ENCODE results near the gene SBF2.

SBF2 gene

DNA sequence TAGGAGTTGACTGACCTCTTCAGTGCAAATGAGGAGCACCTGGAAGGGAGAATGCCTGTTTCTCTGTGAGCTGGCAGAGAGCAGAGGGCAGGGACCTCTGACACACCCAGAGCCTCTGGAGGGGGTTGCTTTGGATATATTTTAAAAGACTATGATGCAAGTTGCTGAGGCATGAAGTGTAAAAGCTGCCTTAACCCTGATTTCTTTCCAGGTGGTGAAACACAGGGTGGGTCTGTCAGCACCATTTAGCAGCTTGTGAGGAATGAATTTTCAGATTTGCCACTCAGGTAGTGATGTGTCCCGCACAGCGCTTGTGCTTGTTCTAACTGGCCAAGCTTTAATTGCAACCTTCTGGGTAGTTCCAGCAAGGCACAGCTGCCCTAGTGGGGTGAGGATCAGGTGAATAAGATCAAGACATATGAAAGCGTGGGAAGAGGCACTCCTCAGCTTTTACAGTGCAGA, 540.0 kb downstream of the SBF2 start:
- Histone ChIP-seq H2AFZ (ENCODE audit: low read length) (no peak overlapping the region), H3K9me3 (replicated peaks in 1 of 2; ENCODE audit: control insufficient read depth in 2 of 2, insufficient read depth in 1 of 2, low read depth in 1 of 2, low read length in 2 of 2) (peaks cover 0 to 3% of the 10 kb centered on the region in 2 donors), H3K36me3 (replicated peaks in 1 of 2; ENCODE audit: control insufficient read depth in 2 of 2, insufficient read depth in 2 of 2, low read length in 2 of 2) (peaks cover 2 to 19% of the 10 kb centered on the region in 2 donors), H3K14ac (ENCODE audit: low read length) (no peak overlapping the region), H3K4me1 (ENCODE audit: control insufficient read depth in 2 of 2, insufficient read depth in 1 of 2, low read depth in 1 of 2, low read length in 2 of 2) (peaks cover 15 to 20% of the 10 kb centered on the region in 2 donors), H3K18ac (ENCODE audit: low read length) (no peak overlapping the region), H3K23ac (ENCODE audit: low read depth, low read length, poor library complexity) (no peak overlapping the region), H3K4me2 (ENCODE audit: insufficient read depth, low read length, poor library complexity, severe bottlenecking) (no peak overlapping the region), H4K91ac (ENCODE audit: low read depth, low read length, poor library complexity) (no peak overlapping the region), H2BK12ac (ENCODE audit: low read length) (no peak overlapping the region), H2AK5ac (ENCODE audit: low read depth, low read length) (no peak overlapping the region), H4K8ac (ENCODE audit: low read depth, low read length) (no peak overlapping the region), H2BK5ac (ENCODE audit: low read length) (no peak overlapping the region), H3K4me3 (ENCODE audit: low read length in 2 of 2) (no peak overlapping the region), H3K27me3 (ENCODE audit: control insufficient read depth in 3 of 3, insufficient read depth in 3 of 3, low read depth in 1 of 3, low read length in 3 of 3) (no peaks in the 10 kb centered on the region), H3K4ac (ENCODE audit: low read length) (no peak overlapping the region), H3K9ac (ENCODE audit: low read depth, low read length, poor library complexity) (no peak overlapping the region), H3K79me1 (ENCODE audit: low read depth, low read length) (no peaks in the 10 kb centered on the region), H2BK15ac (ENCODE audit: low read length) (no peak overlapping the region), H2BK120ac (ENCODE audit: low read depth, low read length) (no peak overlapping the region), H3K27ac (replicated peaks; ENCODE audit: low read length) (peak overlapping the region; percentile 20)
- WGBS, 2 donors (ENCODE audit: extremely low coverage in 2 of 2, insufficient read length in 2 of 2, insufficient replicate concordance in 1 of 2), result no CpG with 5 or more reads among the region's 3 CpGs
- no peak for DNase-seq (ENCODE audit: low spot score)

DNA sequence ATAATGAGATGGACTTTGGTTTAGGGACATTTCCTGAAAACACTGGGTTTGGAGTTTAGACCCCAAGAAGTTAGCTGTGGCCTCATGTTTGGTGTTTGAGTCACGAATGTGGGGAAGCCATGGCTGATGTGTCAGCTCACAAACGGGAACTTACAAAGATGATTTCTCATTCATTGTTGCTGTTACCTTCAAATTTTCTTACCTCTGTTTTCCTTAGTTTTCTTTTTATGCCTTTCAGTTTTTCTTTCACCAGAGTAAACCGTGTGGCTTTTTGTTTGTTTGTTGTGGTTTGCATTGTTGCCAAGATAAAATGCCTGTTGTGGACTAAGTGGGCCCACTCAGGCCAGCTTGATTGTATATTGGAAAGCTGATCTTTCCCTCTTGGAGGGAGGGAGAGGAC, 541.0 kb downstream of the SBF2 start:
- Histone ChIP-seq H3K27ac (replicated peaks; ENCODE audit: low read length) (no peak overlapping the region), H3K79me1 (ENCODE audit: low read depth, low read length) (no peaks in the 10 kb centered on the region), H3K23ac (ENCODE audit: low read depth, low read length, poor library complexity) (no peak overlapping the region), H3K4me1 (ENCODE audit: control insufficient read depth in 2 of 2, insufficient read depth in 1 of 2, low read depth in 1 of 2, low read length in 2 of 2) (peaks cover 15 to 20% of the 10 kb centered on the region in 2 donors), H3K9me3 (replicated peaks in 1 of 2; ENCODE audit: control insufficient read depth in 2 of 2, insufficient read depth in 1 of 2, low read depth in 1 of 2, low read length in 2 of 2) (peaks cover 0 to 3% of the 10 kb centered on the region in 2 donors), H3K14ac (ENCODE audit: low read length) (no peak overlapping the region), H3K4ac (ENCODE audit: low read length) (no peak overlapping the region), H2BK15ac (ENCODE audit: low read length) (no peak overlapping the region), H3K36me3 (replicated peaks in 1 of 2; ENCODE audit: control insufficient read depth in 2 of 2, insufficient read depth in 2 of 2, low read length in 2 of 2) (peaks cover 4 to 29% of the 10 kb centered on the region in 2 donors), H2BK12ac (ENCODE audit: low read length) (no peak overlapping the region), H2BK5ac (ENCODE audit: low read length) (no peak overlapping the region), H3K9ac (ENCODE audit: low read depth, low read length, poor library complexity) (no peak overlapping the region), H3K27me3 (ENCODE audit: control insufficient read depth in 3 of 3, insufficient read depth in 3 of 3, low read depth in 1 of 3, low read length in 3 of 3) (no peaks in the 10 kb centered on the region), H3K18ac (ENCODE audit: low read length) (no peak overlapping the region), H3K4me3 (ENCODE audit: low read length in 2 of 2) (no peak overlapping the region), H4K91ac (ENCODE audit: low read depth, low read length, poor library complexity) (no peak overlapping the region), H2AFZ (ENCODE audit: low read length) (no peak overlapping the region), H2AK5ac (ENCODE audit: low read depth, low read length) (no peak overlapping the region), H4K8ac (ENCODE audit: low read depth, low read length) (no peak overlapping the region), H2BK120ac (ENCODE audit: low read depth, low read length) (no peak overlapping the region), H3K4me2 (ENCODE audit: insufficient read depth, low read length, poor library complexity, severe bottlenecking) (no peak overlapping the region)
- WGBS, 2 donors (ENCODE audit: extremely low coverage in 2 of 2, insufficient read length in 2 of 2, insufficient replicate concordance in 1 of 2), result no CpG with 5 or more reads among the region's 3 CpGs
- no peak for DNase-seq (ENCODE audit: low spot score)

DNA sequence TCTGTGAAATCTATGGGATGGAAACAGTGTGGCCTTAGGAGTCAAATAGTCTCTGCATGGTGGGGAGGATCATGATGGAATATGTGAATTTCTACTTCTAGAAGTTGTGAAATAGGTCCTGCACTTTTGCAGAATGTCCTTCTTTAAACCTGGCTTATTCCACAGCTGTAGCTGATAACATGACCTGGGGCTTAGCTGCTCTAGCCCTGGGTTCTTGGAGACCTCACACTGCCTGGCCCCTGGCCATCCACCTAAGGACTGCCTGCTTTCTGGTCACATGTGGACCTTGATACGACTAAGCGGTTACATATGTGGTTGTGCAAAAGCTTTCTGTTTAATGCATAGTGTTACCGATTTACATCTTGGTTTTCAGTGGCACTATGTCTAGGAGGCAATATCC, 541.9 kb downstream of the SBF2 start:
- Histone ChIP-seq H3K23ac (ENCODE audit: low read depth, low read length, poor library complexity) (no peak overlapping the region), H2BK5ac (ENCODE audit: low read length) (no peak overlapping the region), H3K27me3 (ENCODE audit: control insufficient read depth in 3 of 3, insufficient read depth in 3 of 3, low read depth in 1 of 3, low read length in 3 of 3) (no peaks in the 10 kb centered on the region), H4K8ac (ENCODE audit: low read depth, low read length) (no peak overlapping the region), H3K4me3 (ENCODE audit: low read length in 2 of 2) (no peak overlapping the region), H3K4me2 (ENCODE audit: insufficient read depth, low read length, poor library complexity, severe bottlenecking) (no peak overlapping the region), H3K9me3 (replicated peaks in 1 of 2; ENCODE audit: control insufficient read depth in 2 of 2, insufficient read depth in 1 of 2, low read depth in 1 of 2, low read length in 2 of 2) (peaks cover 0 to 3% of the 10 kb centered on the region in 2 donors), H3K9ac (ENCODE audit: low read depth, low read length, poor library complexity) (no peak overlapping the region), H3K18ac (ENCODE audit: low read length) (no peak overlapping the region), H2AK5ac (ENCODE audit: low read depth, low read length) (no peak overlapping the region), H3K4me1 (ENCODE audit: control insufficient read depth in 2 of 2, insufficient read depth in 1 of 2, low read depth in 1 of 2, low read length in 2 of 2) (peaks cover 15 to 20% of the 10 kb centered on the region in 2 donors), H3K36me3 (replicated peaks in 1 of 2; ENCODE audit: control insufficient read depth in 2 of 2, insufficient read depth in 2 of 2, low read length in 2 of 2) (peaks cover 4 to 35% of the 10 kb centered on the region in 2 donors), H3K4ac (ENCODE audit: low read length) (no peak overlapping the region), H3K27ac (replicated peaks; ENCODE audit: low read length) (no peak overlapping the region), H4K91ac (ENCODE audit: low read depth, low read length, poor library complexity) (no peak overlapping the region), H3K79me1 (ENCODE audit: low read depth, low read length) (no peaks in the 10 kb centered on the region), H3K14ac (ENCODE audit: low read length) (no peak overlapping the region), H2BK15ac (ENCODE audit: low read length) (no peak overlapping the region), H2BK12ac (ENCODE audit: low read length) (no peak overlapping the region), H2BK120ac (ENCODE audit: low read depth, low read length) (no peak overlapping the region), H2AFZ (ENCODE audit: low read length) (no peak overlapping the region)
- no peak for DNase-seq (ENCODE audit: low spot score)
- no CpG with 5 or more reads among the region's 3 CpGs for WGBS, 2 donors (ENCODE audit: extremely low coverage in 2 of 2, insufficient read length in 2 of 2, insufficient replicate concordance in 1 of 2)

DNA sequence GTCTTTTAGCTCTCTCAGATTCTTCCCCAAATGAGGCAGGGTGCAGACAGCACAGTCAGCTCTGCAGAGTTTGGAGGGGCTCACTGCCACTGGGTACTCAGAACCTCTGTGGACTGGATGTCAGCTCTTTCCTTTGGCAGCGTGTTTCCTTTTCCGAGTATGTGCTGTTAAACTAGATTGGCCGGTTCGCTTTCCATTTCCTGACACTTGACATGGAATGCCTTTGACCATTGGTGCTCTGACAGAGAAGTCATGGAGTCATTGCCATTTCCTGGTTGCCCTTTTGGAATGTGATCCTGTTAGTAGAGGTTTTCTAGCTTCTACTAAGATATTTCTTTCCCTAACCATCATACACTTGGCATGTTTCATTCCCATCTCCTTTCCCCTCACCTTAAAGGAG, 543.5 kb downstream of the SBF2 start:
- H3K4me1 ChIP-seq (ENCODE audit: control insufficient read depth in 2 of 2, insufficient read depth in 1 of 2, low read depth in 1 of 2, low read length in 2 of 2), result peaks cover 12 to 13% of the 10 kb centered on the region in 2 donors
- H4K8ac ChIP-seq (ENCODE audit: low read depth, low read length), result no peak overlapping the region
- H3K4me2 ChIP-seq (ENCODE audit: insufficient read depth, low read length, poor library complexity, severe bottlenecking), result no peak overlapping the region
- no peak overlapping the region for H3K18ac ChIP-seq (ENCODE audit: low read length)
- H3K9ac ChIP-seq (ENCODE audit: low read depth, low read length, poor library complexity), result no peak overlapping the region
- H3K79me1 ChIP-seq (ENCODE audit: low read depth, low read length), result no peaks in the 10 kb centered on the region
- no peak overlapping the region for H2BK5ac ChIP-seq (ENCODE audit: low read length)
- H2AFZ ChIP-seq (ENCODE audit: low read length), result no peak overlapping the region
- no peak overlapping the region for H2AK5ac ChIP-seq (ENCODE audit: low read depth, low read length)
- peaks cover 0 to 3% of the 10 kb centered on the region in 2 donors for H3K9me3 ChIP-seq (replicated peaks in 1 of 2; ENCODE audit: control insufficient read depth in 2 of 2, insufficient read depth in 1 of 2, low read depth in 1 of 2, low read length in 2 of 2)
- peaks cover 4 to 35% of the 10 kb centered on the region in 2 donors for H3K36me3 ChIP-seq (replicated peaks in 1 of 2; ENCODE audit: control insufficient read depth in 2 of 2, insufficient read depth in 2 of 2, low read length in 2 of 2)
- no peaks in the 10 kb centered on the region for H3K27me3 ChIP-seq (ENCODE audit: control insufficient read depth in 3 of 3, insufficient read depth in 3 of 3, low read depth in 1 of 3, low read length in 3 of 3)
- no peak overlapping the region for H3K4ac ChIP-seq (ENCODE audit: low read length)
- no peak overlapping the region for H3K4me3 ChIP-seq (ENCODE audit: low read length in 2 of 2)
- no peak overlapping the region for H3K27ac ChIP-seq (replicated peaks; ENCODE audit: low read length)
- H2BK120ac ChIP-seq (ENCODE audit: low read depth, low read length), result no peak overlapping the region
- no CpG with 5 or more reads among the region's 4 CpGs for WGBS, 2 donors (ENCODE audit: extremely low coverage in 2 of 2, insufficient read length in 2 of 2, insufficient replicate concordance in 1 of 2)
- no peak overlapping the region for H2BK15ac ChIP-seq (ENCODE audit: low read length)
- no peak overlapping the region for H2BK12ac ChIP-seq (ENCODE audit: low read length)
- no peak overlapping the region for H3K23ac ChIP-seq (ENCODE audit: low read depth, low read length, poor library complexity)
- no peak overlapping the region for H4K91ac ChIP-seq (ENCODE audit: low read depth, low read length, poor library complexity)
- DNase-seq (ENCODE audit: low spot score), result no peak
- H3K14ac ChIP-seq (ENCODE audit: low read length), result no peak overlapping the region
